Fibroblast of skin of left quadriceps (primary cell): ENCODE measurements around the gene CAPN15.
A peak's percentile ranks its signal among the peaks of the same experiment; 100 is the strongest.

Experiments
- DNase-seq, 2 experiments: peaks; one replicate each; pipeline ENCODE4 v3.0.0-alpha.2; 2013; ENCODE audit warnings: low read depth in 2 of 2

CAPN15 gene

GRCh38 chr16:561413-561794 lies 33.9 kb downstream of the CAPN15 start:
- no peak for DNase-seq

GRCh38 chr16:561957-562938 lies 34.7 kb downstream of the CAPN15 start:
- no peak for DNase-seq

GRCh38 chr16:563072-563644 lies 35.6 kb downstream of the CAPN15 start:
- no peak for DNase-seq

- no peak for DNase-seq
Measured at GRCh38 chr16:564690-565418, 37.3 kb downstream of the CAPN15 start.

GRCh38 chr16:565419-566330 lies 38.2 kb downstream of the CAPN15 start:
- no peak for DNase-seq

GRCh38 chr16:566475-567372 lies 39.2 kb downstream of the CAPN15 start, which contains the start of gene NHLRC4:
Gene NHLRC4, plus strand, starts transcription at chr16:567005. Its CDS starts 1,043 bp downstream, at chr16:568048.
- DNase-seq = no peak

- DNase-seq = no peak
Measured at GRCh38 chr16:567373-568256, 40.1 kb downstream of the CAPN15 start.

- no peak for DNase-seq
Measured at GRCh38 chr16:568401-569258, 41.1 kb downstream of the CAPN15 start.

GRCh38 chr16:569445-570254 lies 42.1 kb downstream of the CAPN15 start, which contains the start of gene PIGQ:
Gene PIGQ, plus strand, starts transcription at chr16:569968. Its CDS starts 4,107 bp downstream, at chr16:574075.
- DNase-seq = peak in 1 of 2 experiments; percentile 17

- no peak for DNase-seq
Measured at GRCh38 chr16:572865-573650, 45.5 kb downstream of the CAPN15 start.

- no peak for DNase-seq
Measured at GRCh38 chr16:574021-574760, 46.7 kb downstream of the CAPN15 start.

GRCh38 chr16:575354-576196 lies 48.1 kb downstream of the CAPN15 start:
- DNase-seq = no peak

- DNase-seq = no peak
Measured at GRCh38 chr16:576197-576822, 48.8 kb downstream of the CAPN15 start.

- DNase-seq = no peak
Measured at GRCh38 chr16:576823-577201, 49.3 kb downstream of the CAPN15 start.
